IMR-90 (cell line): ENCODE measurements around the gene ZCCHC17. TPM values are rescaled to one million over a fixed set of nuclear protein-coding genes. Genes with fewer than 3 reads are reported as not detected.

Source experiments
- ATAC-seq: fragments of 200-7000 bp; cut with Tn5 transposase; 2 replicates; pipeline ENCODE4 v1.9.1; 2020; ENCODE audit warnings: low read depth, mild to moderate bottlenecking, moderate library complexity
- BruUV-seq: library from RNA; stranded (reverse); fragments of 400-500 nt; replicated peaks from 2 replicates; lab custom pipeline; 2021; lab: Mats Ljungman, UMichigan
- CTCF ChIA-PET: fragments of 300-600 bp; formaldehyde crosslinking; extraction: SDS; loops from one replicate; lab custom pipeline; 2021; ENCODE audit warnings: antibody characterized with exemption; lab: Yijun Ruan, JAX
- POLR2A ChIA-PET: fragments of 300-600 bp; sonication (Branson Sonifier 250); formaldehyde crosslinking; loops from one replicate; lab custom pipeline; 2022; ENCODE audit warnings: antibody characterized with exemption; ENCODE audit not compliant: unreplicated experiment; lab: Charles Lee
- DNase-seq: peaks from one replicate; pipeline ENCODE4 v3.0.0; 2013
- H2AFZ ChIP-seq: replicated peaks from 2 replicates; pipeline ENCODE3; 2013; ENCODE audit warnings: low read length, mild to moderate bottlenecking; ENCODE audit not compliant: poor library complexity
- H2AK5ac ChIP-seq: 2 replicates; pipeline ENCODE4 v1.6.1; 2013; ENCODE audit warnings: low read depth, low read length, inconsistent platforms
- H2AK9ac ChIP-seq: replicated peaks from 2 replicates; pipeline ENCODE3; 2013; ENCODE audit warnings: mild to moderate bottlenecking, low read depth, low read length, moderate library complexity; ENCODE audit not compliant: poor library complexity
- H2BK120ac ChIP-seq: 2 replicates; pipeline ENCODE4 v1.6.1; 2013; ENCODE audit warnings: low read depth, low read length, inconsistent platforms
- H2BK15ac ChIP-seq: 3 replicates; pipeline ENCODE4 v1.6.1; 2013; ENCODE audit warnings: low read depth, low read length, inconsistent platforms
- H2BK20ac ChIP-seq: 2 replicates; pipeline ENCODE4 v1.6.1; 2013; ENCODE audit warnings: low read depth, mild to moderate bottlenecking, inconsistent platforms, low read length, moderate library complexity
- H2BK5ac ChIP-seq: 2 replicates; pipeline ENCODE4 v1.6.1; 2013; ENCODE audit warnings: mild to moderate bottlenecking, low read depth, low read length, inconsistent platforms; ENCODE audit not compliant: poor library complexity, severe bottlenecking
- H3K14ac ChIP-seq: replicated peaks from 2 replicates; pipeline ENCODE4 v1.6.1; 2013; ENCODE audit warnings: low read depth, low read length, inconsistent platforms
- H3K18ac ChIP-seq: 2 replicates; pipeline ENCODE4 v1.6.1; 2013; ENCODE audit warnings: low read depth, low read length, control low read depth
- H3K23ac ChIP-seq: 2 replicates; pipeline ENCODE4 v1.6.1; 2013; ENCODE audit warnings: low read depth, low read length, inconsistent platforms
- H3K27ac ChIP-seq: 2 replicates; pipeline ENCODE4 v1.5.1; 2013; ENCODE audit warnings: mild to moderate bottlenecking, control low read depth, low read length; ENCODE audit not compliant: insufficient read depth
- H3K27me3 ChIP-seq: 2 replicates; pipeline ENCODE4 v1.6.1; 2013; ENCODE audit warnings: low read length; ENCODE audit not compliant: control insufficient read depth, insufficient read depth
- H3K36me3 ChIP-seq: 2 replicates; pipeline ENCODE4 v1.6.1; 2013; ENCODE audit warnings: low read length, mixed read lengths; ENCODE audit not compliant: control insufficient read depth, insufficient read depth
- H3K4ac ChIP-seq: 2 replicates; pipeline ENCODE4 v1.6.1; 2013; ENCODE audit warnings: low read depth, low read length, inconsistent platforms
- H3K4me1 ChIP-seq: 2 replicates; pipeline ENCODE4 v1.6.1; 2013; ENCODE audit warnings: low read length, mixed read lengths; ENCODE audit not compliant: control insufficient read depth, insufficient read depth
- H3K4me2 ChIP-seq: 2 replicates; pipeline ENCODE4 v1.6.1; 2013; ENCODE audit warnings: low read depth, mild to moderate bottlenecking, control low read depth, low read length, moderate library complexity
- H3K4me3 ChIP-seq: 2 replicates; pipeline ENCODE4 v1.5.1; 2013; ENCODE audit warnings: low read depth, mild to moderate bottlenecking, control low read depth, low read length, moderate library complexity; ENCODE audit not compliant: insufficient read depth
- H3K56ac ChIP-seq: 2 replicates; pipeline ENCODE4 v1.6.1; 2013; ENCODE audit warnings: low read length, inconsistent platforms; ENCODE audit not compliant: insufficient read depth; ENCODE audit errors: extremely low read depth
- H3K79me1 ChIP-seq, 2 experiments: 2 replicates each; pipeline ENCODE4 v1.6.1; 2013; ENCODE audit warnings: low read length in 2 of 2, inconsistent platforms in 1 of 2, low read depth in 1 of 2
- H3K9ac ChIP-seq: 2 replicates; pipeline ENCODE4 v1.6.1; 2013; ENCODE audit warnings: low read depth, low read length, control low read depth
- H3K9me1 ChIP-seq: 2 replicates; pipeline ENCODE4 v1.6.1; 2013; ENCODE audit warnings: low read length, inconsistent platforms; ENCODE audit not compliant: insufficient read depth
- H3K9me3 ChIP-seq: 2 replicates; pipeline ENCODE4 v1.6.1; 2013; ENCODE audit warnings: low read length; ENCODE audit not compliant: control insufficient read depth, insufficient read depth
- H4K20me1 ChIP-seq: 2 replicates; pipeline ENCODE4 v1.6.1; 2013; ENCODE audit warnings: low read length, inconsistent platforms; ENCODE audit not compliant: insufficient read depth
- H4K5ac ChIP-seq: 2 replicates; pipeline ENCODE4 v1.6.1; 2013; ENCODE audit warnings: mild to moderate bottlenecking, low read depth, low read length, control low read depth
- H4K8ac ChIP-seq, 2 experiments: 2 replicates each; pipeline ENCODE4 v1.6.1; 2013; ENCODE audit warnings: low read depth in 2 of 2, low read length in 2 of 2, control low read depth in 1 of 2, inconsistent platforms in 1 of 2
- H4K91ac ChIP-seq: 2 replicates; pipeline ENCODE4 v1.6.1; 2013; ENCODE audit warnings: low read depth, low read length, inconsistent platforms; ENCODE audit not compliant: insufficient read depth
- CEBPB ChIP-seq: IDR thresholded peaks from 2 replicates; pipeline ENCODE4 v1.6.1; 2012; ENCODE audit warnings: low read depth, low read length, improper control_type of control experiment
- FOS ChIP-seq: fragments of 150-350 bp; IDR thresholded peaks from 2 replicates; pipeline ENCODE4 v1.6.1; 2016; ENCODE audit warnings: low read depth, low read length
- NFE2L2 ChIP-seq: fragments of 150-350 bp; IDR thresholded peaks from 2 replicates; pipeline ENCODE4 v1.6.1; 2016; ENCODE audit warnings: low read depth, mild to moderate bottlenecking, low read length
- RAD21 ChIP-seq: IDR thresholded peaks from 2 replicates; pipeline ENCODE4 v1.6.1; 2012; ENCODE audit warnings: low read length, improper control_type of control experiment
- RCOR1 ChIP-seq: IDR thresholded peaks from 2 replicates; pipeline ENCODE4 v1.6.1; 2012; ENCODE audit warnings: mild to moderate bottlenecking, low read length, improper control_type of control experiment; ENCODE audit not compliant: insufficient replicate concordance
- SMC3 ChIP-seq: fragments of 150-350 bp; IDR thresholded peaks from 2 replicates; pipeline ENCODE4 v1.6.1; 2016; ENCODE audit warnings: low read depth, mild to moderate bottlenecking, antibody characterized with exemption, low read length, moderate library complexity
- WGBS, 2 experiments: methylation state at CpG; one replicate each; pipeline versions ENCODE4 v1.1.5 to v1.1.7; 2013; ENCODE audit warnings: missing lambda C conversion rate in 2 of 2; ENCODE audit not compliant: insufficient read length in 1 of 2; ENCODE audit errors: extremely low coverage in 2 of 2; 5-methylcytosine and 5-hydroxymethylcytosine counted together
- dilution Hi-C: fragments of 300-500 bp; cut with HindIII; formaldehyde crosslinking; loops from one replicate; pipeline ENCODE4 v1.14.3; 2018; ENCODE audit warnings: low sequenced_read_pairs; ENCODE audit not compliant: unreplicated experiment
- in situ Hi-C: fragments of 300-500 bp; cut with MboI; formaldehyde crosslinking; loops from 3 replicates; pipeline ENCODE4 v1.14.3; 2019; ENCODE audit warnings: low sequenced_read_pairs, inconsistent platforms, mixed read lengths
- intact Hi-C: fragments of 100-400 bp; cut with micrococcal nuclease; formaldehyde crosslinking; loops from 2 replicates; pipeline ENCODE4 v1.10.0; 2022
- polyA plus RNA-seq, 3 experiments: library from polyadenylated mRNA; depleted of rRNA; stranded (reverse); fragments of >200 nt; gene quantifications; 2 replicates each; pipeline ENCODE4 v1.2.3, GENCODE V29; 2012; ENCODE audit warnings: low replicate concordance in 1 of 3
- total RNA-seq: library from RNA; depleted of rRNA; stranded (reverse); fragments of >200 nt; gene quantifications from 2 replicates; pipeline ENCODE4 v1.2.3, GENCODE V29; 2012
- TF ChIP-seq, protein P1 (sequence below): conservative IDR thresholded peaks from 2 replicates; pipeline ENCODE4 v1.5.1; 2012; ENCODE audit warnings: mild to moderate bottlenecking, low read depth, low read length, improper control_type of control experiment

The ZCCHC17 gene
- total and polyA plus RNA-seq, 2 of the 4 experiments (the other 2 are of a cell fraction) = 48.4 to 48.9 TPM

GRCh38 chr1:31327381-31327780 is 30.5 kb downstream of the ZCCHC17 start:
- Histone ChIP-seq H3K36me3 (peaks cover 10% of the 10 kb centered on the region), H2BK120ac (no peak overlapping the region), H3K4me3 (no peak overlapping the region), H2BK5ac (no peak overlapping the region), H3K4me2 (no peak overlapping the region), H2AK9ac (no peak overlapping the region), H4K5ac (peak overlapping the region; percentile 69; the same call in 1 of the 2 replicates), H3K23ac (no peak overlapping the region), H4K20me1 (no peaks in the 10 kb centered on the region), H3K4me1 (peaks cover 5% of the 10 kb centered on the region), H3K27me3 (no peaks in the 10 kb centered on the region), H2BK20ac (no peak overlapping the region), H3K18ac (peak overlapping the region; percentile 65), H3K4ac (no peak overlapping the region), H3K9ac (no peak overlapping the region), H3K14ac (no peak overlapping the region), H3K9me1 (no peaks in the 10 kb centered on the region), H4K91ac (no peak overlapping the region), H3K9me3 (no peaks in the 10 kb centered on the region), H2AK5ac (no peak overlapping the region), H3K79me1 (peaks cover 0 to 7% of the 10 kb centered on the region in 2 experiments; a peak in 2 of 4 replicates), H3K56ac (no peak overlapping the region), H2BK15ac (no peak overlapping the region), H2AFZ (no peak overlapping the region), H3K27ac (no peak overlapping the region), H4K8ac (peak overlapping the region in 1 of 2 experiments; percentile 44; a peak in 1 of 4 replicates)
- ATAC-seq = no peak
- WGBS, 2 experiments = no CpG with 5 or more reads among the region's 3 CpGs
- peak; percentile 66 for DNase-seq
- no peak for TF ChIP-seq SMC3
- TF ChIP-seq RCOR1 = no peak
- no peak for TF ChIP-seq NFE2L2
- no peak for TF ChIP-seq FOS
- TF ChIP-seq CEBPB = peak; percentile 81
- TF ChIP-seq, protein P1, sequence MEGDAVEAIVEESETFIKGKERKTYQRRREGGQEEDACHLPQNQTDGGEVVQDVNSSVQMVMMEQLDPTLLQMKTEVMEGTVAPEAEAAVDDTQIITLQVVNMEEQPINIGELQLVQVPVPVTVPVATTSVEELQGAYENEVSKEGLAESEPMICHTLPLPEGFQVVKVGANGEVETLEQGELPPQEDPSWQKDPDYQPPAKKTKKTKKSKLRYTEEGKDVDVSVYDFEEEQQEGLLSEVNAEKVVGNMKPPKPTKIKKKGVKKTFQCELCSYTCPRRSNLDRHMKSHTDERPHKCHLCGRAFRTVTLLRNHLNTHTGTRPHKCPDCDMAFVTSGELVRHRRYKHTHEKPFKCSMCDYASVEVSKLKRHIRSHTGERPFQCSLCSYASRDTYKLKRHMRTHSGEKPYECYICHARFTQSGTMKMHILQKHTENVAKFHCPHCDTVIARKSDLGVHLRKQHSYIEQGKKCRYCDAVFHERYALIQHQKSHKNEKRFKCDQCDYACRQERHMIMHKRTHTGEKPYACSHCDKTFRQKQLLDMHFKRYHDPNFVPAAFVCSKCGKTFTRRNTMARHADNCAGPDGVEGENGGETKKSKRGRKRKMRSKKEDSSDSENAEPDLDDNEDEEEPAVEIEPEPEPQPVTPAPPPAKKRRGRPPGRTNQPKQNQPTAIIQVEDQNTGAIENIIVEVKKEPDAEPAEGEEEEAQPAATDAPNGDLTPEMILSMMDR = no peak
- no peak for TF ChIP-seq RAD21
- CTCF ChIA-PET = interaction anchor here (1.0 kb wide), 1 partner anchor 9 kb away, joined by 3 read pairs; no protein-coding TSS in a partner anchor
- in situ Hi-C loops (no loop called here), dilution Hi-C loops (no loop called here), intact Hi-C loops (no loop called here)
- POLR2A ChIA-PET = no interaction called here
- BruUV-seq = no TSS peak
